Thoracic aorta (tissue), 2 donors: ENCODE data around the gene OBP2A. TPM values are rescaled to one million over a fixed set of nuclear protein-coding genes. Genes with fewer than 3 reads are reported as not detected.
"Not testable (repeated sequence)": the region's sequence is repeated elsewhere in the genome, so short reads cannot be mapped to it uniquely, and the experiment has no call there.

ENCODE experiments used
- ATAC-seq: fragments of 150-250 bp; one replicate; pipeline ENCODE4 v1.8.0; 2017; ENCODE audit warnings: low read depth; ENCODE audit not compliant: insufficient number of reproducible peaks, low FRiP score
- DNase-seq: peaks from one replicate; pipeline ENCODE4 v3.0.0-alpha.2; 2020; ENCODE audit warnings: low spot score
- H3K27ac ChIP-seq, 2 donors: fragments of 200-600 bp; sonication (generic); 1 replicate in 1 of 2; 2 replicates in 1 of 2; pipeline ENCODE4 v1.5.1; 2016; ENCODE audit warnings: mild to moderate bottlenecking in 2 of 2, moderate library complexity in 2 of 2
- H3K27me3 ChIP-seq: fragments of 200-600 bp; sonication (generic); replicated peaks from 2 replicates; pipeline ENCODE4 v1.6.0; 2016; ENCODE audit warnings: mild to moderate bottlenecking; ENCODE audit not compliant: insufficient read depth
- H3K36me3 ChIP-seq: fragments of 200-600 bp; sonication (generic); one replicate; pipeline ENCODE4 v1.5.1; 2016
- H3K4me1 ChIP-seq, 2 donors: fragments of 200-600 bp; sonication (generic); 1 replicate in 1 of 2; 2 replicates in 1 of 2; pipeline versions ENCODE4 v1.5.1 to v1.6.0; 2016; ENCODE audit warnings: low read depth in 2 of 2, mild to moderate bottlenecking in 1 of 2; ENCODE audit not compliant: control insufficient read depth in 1 of 2
- H3K4me3 ChIP-seq: fragments of 200-600 bp; sonication (generic); 2 replicates; pipeline ENCODE4 v1.5.1; 2016; ENCODE audit warnings: mild to moderate bottlenecking
- H3K9me3 ChIP-seq: fragments of 200-600 bp; sonication (generic); 2 replicates; pipeline ENCODE4 v1.5.1; 2016
- CTCF ChIP-seq: fragments of 200-600 bp; sonication (generic); IDR thresholded peaks from one replicate; pipeline ENCODE4 v1.5.1; 2019; ENCODE audit warnings: antibody characterized with exemption
- total RNA-seq, 2 donors: library from RNA; depleted of rRNA; stranded (reverse); fragments of >200 nt; gene quantifications; one replicate each; pipeline versions ENCODE4 v1.1.0 to v1.2.3, GENCODE V29; 2016

The OBP2A gene
- total RNA-seq: not detected

GRCh38 chr9:135545646-135546176 is at the start of gene OBP2A:
Gene OBP2A, plus strand, starts transcription at chr9:135546126. Its CDS starts 55 bp downstream, at chr9:135546181.
- not testable (repeated sequence) for H3K9me3 ChIP-seq, H3K4me3 ChIP-seq, DNase-seq, H3K27me3 ChIP-seq, H3K36me3 ChIP-seq, H3K4me1 ChIP-seq, H3K27ac ChIP-seq, ATAC-seq

GRCh38 chr9:135498381-135499126 is 47.4 kb upstream of the OBP2A start:
- no peaks in the 10 kb centered on the region for H3K9me3 ChIP-seq
- no peak overlapping the region for H3K27ac ChIP-seq
- no peak for DNase-seq
- no peaks in the 10 kb centered on the region for H3K27me3 ChIP-seq
- no peak overlapping the region for H3K4me3 ChIP-seq
- peaks cover 11% of the 10 kb centered on the region for H3K36me3 ChIP-seq
- TF ChIP-seq CTCF: no peak
- no peak for ATAC-seq
- peaks cover 3 to 23% of the 10 kb centered on the region in 2 donors for H3K4me1 ChIP-seq

GRCh38 chr9:135499326-135500070 is 46.4 kb upstream of the OBP2A start:
- DNase-seq (peak; percentile 76), ATAC-seq (peak; percentile 91)
- no peak for TF ChIP-seq CTCF
- H3K27me3 ChIP-seq: no peaks in the 10 kb centered on the region
- no peaks in the 10 kb centered on the region for H3K9me3 ChIP-seq
- H3K36me3 ChIP-seq: peaks cover 21% of the 10 kb centered on the region
- peak overlapping the region; percentile 38 to 60 for H3K27ac ChIP-seq
- peak overlapping the region; percentile 90 for H3K4me3 ChIP-seq
- H3K4me1 ChIP-seq: peaks cover 3 to 23% of the 10 kb centered on the region in 2 donors

GRCh38 chr9:135500071-135500524 is 45.8 kb upstream of the OBP2A start:
- Histone ChIP-seq H3K4me3 (peak overlapping the region; percentile 90), H3K4me1 (peaks cover 3 to 23% of the 10 kb centered on the region in 2 donors), H3K27me3 (no peaks in the 10 kb centered on the region), H3K9me3 (no peaks in the 10 kb centered on the region), H3K36me3 (peaks cover 25% of the 10 kb centered on the region), H3K27ac (peak overlapping the region; percentile 38 to 60)
- DNase-seq: no peak
- no peak for TF ChIP-seq CTCF
- peak; percentile 15 for ATAC-seq

GRCh38 chr9:135500525-135501260 is 45.2 kb upstream of the OBP2A start, which contains the start of gene MRPS2:
Gene MRPS2, plus strand, starts transcription at chr9:135500682. Its CDS starts 29 bp downstream, at chr9:135500711.
- peak; percentile 88 for TF ChIP-seq CTCF
- DNase-seq (peak; percentile 50), ATAC-seq (peak; percentile 72)

More at GRCh38 chr9:135500525-135501260, 45.2 kb upstream of the OBP2A start, which contains the start of gene MRPS2:
- H3K36me3 ChIP-seq: peaks cover 25% of the 10 kb centered on the region
- H3K9me3 ChIP-seq: no peaks in the 10 kb centered on the region
- H3K27me3 ChIP-seq: no peaks in the 10 kb centered on the region
- H3K27ac ChIP-seq: peak within 1 kb of the TSS; percentile 38 to 60
- H3K4me1 ChIP-seq: peaks cover 3 to 23% of the 10 kb centered on the region in 2 donors
- peak within 1 kb of the TSS; percentile 90 for H3K4me3 ChIP-seq
